CD8-positive, alpha-beta memory T cell (primary cell): ENCODE data around the gene FGFBP1. TPM values are rescaled to one million over a fixed set of nuclear protein-coding genes. Genes with fewer than 3 reads are reported as not detected.
A peak's percentile ranks its signal among the peaks of the same experiment; 100 is the strongest.

Experiments used
- CTCF ChIA-PET: fragments of 350-600 bp; sonication (Branson Sonifier 250); formaldehyde crosslinking; loops from one replicate; lab custom pipeline; 2021; ENCODE audit warnings: antibody characterized with exemption; lab: Charles Lee
- POLR2A ChIA-PET: fragments of 350-600 bp; sonication (Branson Sonifier 250); formaldehyde crosslinking; loops from one replicate; lab custom pipeline; 2021; ENCODE audit warnings: antibody characterized with exemption; lab: Charles Lee
- DNase-seq, 5 donors: peaks; one replicate each; pipeline versions ENCODE4 v3.0.0 to v3.0.0-alpha.2; 2020 to 2022; ENCODE audit warnings: mixed read lengths in 1 of 5
- H3K27ac ChIP-seq: one replicate; pipeline ENCODE4 v1.7.0; 2013; ENCODE audit warnings: low read depth, mild to moderate bottlenecking, low read length, moderate library complexity
- H3K27me3 ChIP-seq: 2 replicates; pipeline ENCODE4 v1.7.0; 2013; ENCODE audit warnings: low read length, mild to moderate bottlenecking; ENCODE audit not compliant: insufficient read depth, poor library complexity, severe bottlenecking
- H3K36me3 ChIP-seq: 2 replicates; pipeline ENCODE4 v1.7.0; 2013; ENCODE audit warnings: mild to moderate bottlenecking, low read length, moderate library complexity; ENCODE audit not compliant: insufficient read depth
- H3K4me1 ChIP-seq: 2 replicates; pipeline ENCODE4 v1.7.0; 2013; ENCODE audit warnings: mild to moderate bottlenecking, low read length, moderate library complexity; ENCODE audit not compliant: insufficient read depth
- H3K4me3 ChIP-seq: 2 replicates; pipeline ENCODE4 v1.7.0; 2013; ENCODE audit warnings: mild to moderate bottlenecking, low read length
- H3K9me3 ChIP-seq: 2 replicates; pipeline ENCODE4 v1.7.0; 2013; ENCODE audit warnings: mild to moderate bottlenecking, low read length
- H3K27ac Mint-ChIP-seq, 8 donors: one replicate each; pipeline ENCODE4 v1.8.0; 2020 to 2021; ENCODE audit warnings: mixed read lengths in 8 of 8, mild to moderate bottlenecking in 6 of 8, inconsistent platforms in 3 of 8, moderate library complexity in 3 of 8
- H3K27me3 Mint-ChIP-seq, 2 donors: one replicate each; pipeline ENCODE4 v1.8.0; 2020 to 2021; ENCODE audit warnings: mixed read lengths in 2 of 2, mild to moderate bottlenecking in 1 of 2, moderate library complexity in 1 of 2
- H3K36me3 Mint-ChIP-seq, 3 donors: one replicate each; pipeline ENCODE4 v1.8.0; 2020 to 2021; ENCODE audit warnings: mixed read lengths in 3 of 3, inconsistent platforms in 1 of 3, mild to moderate bottlenecking in 1 of 3
- H3K4me1 Mint-ChIP-seq, 3 donors: one replicate each; pipeline ENCODE4 v1.8.0; 2020 to 2021; ENCODE audit warnings: mixed read lengths in 3 of 3, inconsistent platforms in 1 of 3, mild to moderate bottlenecking in 1 of 3
- H3K4me3 Mint-ChIP-seq, 7 donors: one replicate each; pipeline ENCODE4 v1.8.0; 2020 to 2021; ENCODE audit warnings: mixed read lengths in 7 of 7, mild to moderate bottlenecking in 6 of 7, moderate library complexity in 4 of 7, inconsistent platforms in 2 of 7
- H3K9me3 Mint-ChIP-seq, 5 donors: one replicate each; pipeline ENCODE4 v1.8.0; 2020 to 2022; ENCODE audit warnings: mixed read lengths in 5 of 5, mild to moderate bottlenecking in 3 of 5, moderate library complexity in 2 of 5, inconsistent platforms in 1 of 5
- polyA plus RNA-seq: library from polyadenylated mRNA; unstranded; fragments of 300-500 nt; fragmentation: Illumina TruSeq; gene quantifications from one replicate; pipeline ENCODE4 v1.2.3, GENCODE V29; 2021
- total RNA-seq, 2 experiments: library from RNA; stranded (reverse); gene quantifications; one replicate each; pipeline ENCODE4 v1.2.3, GENCODE V29; 2021

FGFBP1 gene
- total RNA-seq (not detected), polyA plus RNA-seq (not detected)

- Mint-ChIP-seq H3K27ac (no peak within 1 kb of the TSS), H3K36me3 (no peaks in the 10 kb centered on the region), H3K4me3 (no peak within 1 kb of the TSS), H3K27me3 (peaks cover 10 to 36% of the 10 kb centered on the region in 2 donors), H3K4me1 (no peaks in the 10 kb centered on the region), H3K9me3 (no peaks in the 10 kb centered on the region)
- ChIA-PET POLR2A (no interaction called here), CTCF (no interaction called here)
- no peak for DNase-seq
- Histone ChIP-seq H3K4me1 (no peaks in the 10 kb centered on the region), H3K27me3 (no peaks in the 10 kb centered on the region), H3K27ac (no peak within 1 kb of the TSS), H3K4me3 (no peak within 1 kb of the TSS), H3K36me3 (no peaks in the 10 kb centered on the region), H3K9me3 (no peaks in the 10 kb centered on the region)
Observed at GRCh38 chr4:15938640-15939039, at the start of gene FGFBP1. Gene FGFBP1 (minus strand): TSS chr4:15938740. CDS start chr4:15936632, 2,108 bp downstream.

GRCh38 chr4:15988222-15988621, 49.7 kb upstream of the FGFBP1 start:
- no peaks in the 10 kb centered on the region for H3K27me3 ChIP-seq
- Mint-ChIP-seq H3K27me3 (peaks cover 11 to 53% of the 10 kb centered on the region in 2 donors), H3K4me1 (peaks cover 0 to 3% (median 2%) of the 10 kb centered on the region in 3 donors), H3K27ac (no peak overlapping the region), H3K9me3 (no peaks in the 10 kb centered on the region), H3K36me3 (no peaks in the 10 kb centered on the region), H3K4me3 (no peak overlapping the region)
- H3K4me1 ChIP-seq, result no peaks in the 10 kb centered on the region
- no peak overlapping the region for H3K4me3 ChIP-seq
- no peaks in the 10 kb centered on the region for H3K36me3 ChIP-seq
- POLR2A ChIA-PET, result no interaction called here
- H3K27ac ChIP-seq, result no peak overlapping the region
- no peak for DNase-seq
- CTCF ChIA-PET, result interaction anchor here (2.0 kb wide), 1 partner anchor 106 kb away, joined by 7 read pairs; no protein-coding TSS in a partner anchor
- H3K9me3 ChIP-seq, result no peaks in the 10 kb centered on the region

- Mint-ChIP-seq H3K27me3 (peaks cover 14 to 63% of the 10 kb centered on the region in 2 donors), H3K9me3 (no peaks in the 10 kb centered on the region), H3K36me3 (no peaks in the 10 kb centered on the region), H3K4me1 (peaks cover 0 to 1% (median under 1%) of the 10 kb centered on the region in 3 donors), H3K4me3 (no peak overlapping the region), H3K27ac (no peak overlapping the region)
- no peaks in the 10 kb centered on the region for H3K4me1 ChIP-seq
- no peak for DNase-seq
- H3K36me3 ChIP-seq, result no peaks in the 10 kb centered on the region
- POLR2A ChIA-PET, result no interaction called here
- H3K9me3 ChIP-seq, result no peaks in the 10 kb centered on the region
- H3K27ac ChIP-seq, result no peak overlapping the region
- no peaks in the 10 kb centered on the region for H3K27me3 ChIP-seq
- CTCF ChIA-PET, result no interaction called here
- H3K4me3 ChIP-seq, result no peak overlapping the region
Observed at GRCh38 chr4:15986907-15987306, 48.4 kb upstream of the FGFBP1 start.

- ChIA-PET POLR2A (no interaction called here), CTCF (no interaction called here)
- H3K4me3 ChIP-seq, result no peak overlapping the region
- H3K9me3 Mint-ChIP-seq, result no peaks in the 10 kb centered on the region
- H3K36me3 ChIP-seq, result no peaks in the 10 kb centered on the region
- no peaks in the 10 kb centered on the region for H3K9me3 ChIP-seq
- H3K4me1 ChIP-seq, result no peaks in the 10 kb centered on the region
- no peak overlapping the region for H3K4me3 Mint-ChIP-seq
- no peak for DNase-seq
- no peak overlapping the region for H3K27ac ChIP-seq
- peaks cover 10 to 52% of the 10 kb centered on the region in 2 donors for H3K27me3 Mint-ChIP-seq
- H3K36me3 Mint-ChIP-seq, result no peaks in the 10 kb centered on the region
- H3K27me3 ChIP-seq, result no peaks in the 10 kb centered on the region
- H3K27ac Mint-ChIP-seq, result no peak overlapping the region
- no peaks in the 10 kb centered on the region for H3K4me1 Mint-ChIP-seq
Observed at GRCh38 chr4:15983610-15984009, 45.1 kb upstream of the FGFBP1 start.

GRCh38 chr4:15982842-15983524, 44.4 kb upstream of the FGFBP1 start:
- H3K27me3 ChIP-seq, result no peaks in the 10 kb centered on the region
- H3K27me3 Mint-ChIP-seq, result peaks cover 10 to 58% of the 10 kb centered on the region in 2 donors
- ChIA-PET CTCF (no interaction called here), POLR2A (no interaction called here)
- no peaks in the 10 kb centered on the region for H3K36me3 ChIP-seq
- no peak overlapping the region for H3K4me3 Mint-ChIP-seq
- no peaks in the 10 kb centered on the region for H3K36me3 Mint-ChIP-seq
- H3K9me3 Mint-ChIP-seq, result no peaks in the 10 kb centered on the region
- DNase-seq, result no peak
- no peaks in the 10 kb centered on the region for H3K4me1 Mint-ChIP-seq
- H3K27ac ChIP-seq, result no peak overlapping the region
- no peaks in the 10 kb centered on the region for H3K4me1 ChIP-seq
- no peak overlapping the region for H3K4me3 ChIP-seq
- H3K27ac Mint-ChIP-seq, result no peak overlapping the region
- H3K9me3 ChIP-seq, result no peaks in the 10 kb centered on the region

- no peaks in the 10 kb centered on the region for H3K9me3 Mint-ChIP-seq
Observed at GRCh38 chr4:15976456-15977447, 38.2 kb upstream of the FGFBP1 start.

GRCh38 chr4:15971068-15971801, 32.7 kb upstream of the FGFBP1 start:
- Histone ChIP-seq H3K27ac (no peak overlapping the region), H3K9me3 (no peaks in the 10 kb centered on the region), H3K4me1 (no peaks in the 10 kb centered on the region), H3K27me3 (no peaks in the 10 kb centered on the region), H3K36me3 (no peaks in the 10 kb centered on the region), H3K4me3 (no peak overlapping the region)
- Mint-ChIP-seq H3K4me1 (peaks cover 0 to 8% (median 2%) of the 10 kb centered on the region in 3 donors), H3K27me3 (peaks cover 9 to 17% of the 10 kb centered on the region in 2 donors), H3K27ac (peak overlapping the region in 3 of 8 donors; percentile 19 to 63 (median 35)), H3K9me3 (peaks cover 0 to 2% (median 0%) of the 10 kb centered on the region in 5 donors), H3K4me3 (no peak overlapping the region), H3K36me3 (no peaks in the 10 kb centered on the region)
- CTCF ChIA-PET, result interaction anchor here (0.7 to 0.9 kb wide), 2 partner anchors 9 to 30 kb away, joined by 3 to 4 read pairs; no protein-coding TSS in a partner anchor
- POLR2A ChIA-PET, result no interaction called here
- no peak for DNase-seq

More at GRCh38 chr4:15976456-15977447, 38.2 kb upstream of the FGFBP1 start:
- H3K9me3 ChIP-seq, result no peaks in the 10 kb centered on the region
- Mint-ChIP-seq H3K4me1 (no peaks in the 10 kb centered on the region), H3K27ac (no peak overlapping the region), H3K4me3 (no peak overlapping the region), H3K36me3 (no peaks in the 10 kb centered on the region), H3K27me3 (peaks cover 10 to 38% of the 10 kb centered on the region in 2 donors)
- H3K27me3 ChIP-seq, result no peaks in the 10 kb centered on the region
- no peaks in the 10 kb centered on the region for H3K4me1 ChIP-seq
- ChIA-PET CTCF (no interaction called here), POLR2A (no interaction called here)
- no peak for DNase-seq
- H3K27ac ChIP-seq, result no peak overlapping the region
- no peaks in the 10 kb centered on the region for H3K36me3 ChIP-seq
- H3K4me3 ChIP-seq, result no peak overlapping the region
